Upper lobe of left lung (tissue), 6 donors: ENCODE measurements around the gene LIPC. TPM values are rescaled to one million over a fixed set of nuclear protein-coding genes. Genes with fewer than 3 reads are reported as not detected.

Source experiments
- ATAC-seq, 2 donors: fragments of 200-7000 bp; cut with Tn5 transposase; one replicate each; pipeline ENCODE4 v1.9.1; 2022; ENCODE audit warnings: mild to moderate bottlenecking in 2 of 2, moderate library complexity in 2 of 2; ENCODE audit not compliant: low FRiP score in 2 of 2
- DNase-seq, 2 donors: peaks; one replicate each; pipeline ENCODE4 v3.0.0-alpha.2; 2019 to 2020
- H3K27ac ChIP-seq, 4 donors: fragments of 200-600 bp; sonication (generic); one replicate each; pipeline ENCODE4 v1.5.1; 2016 to 2019
- H3K27me3 ChIP-seq, 4 donors: fragments of 200-600 bp; sonication (generic); one replicate each; pipeline ENCODE4 v1.5.1; 2017 to 2019
- H3K36me3 ChIP-seq, 4 donors: fragments of 200-600 bp; sonication (generic); one replicate each; pipeline ENCODE4 v1.5.1; 2016 to 2019
- H3K4me1 ChIP-seq, 4 donors: fragments of 200-600 bp; sonication (generic); one replicate each; pipeline ENCODE4 v1.5.1; 2018 to 2019
- H3K4me3 ChIP-seq, 4 donors: fragments of 200-600 bp; sonication (generic); one replicate each; pipeline ENCODE4 v1.5.1; 2017 to 2019; ENCODE audit warnings: mild to moderate bottlenecking in 2 of 4, moderate library complexity in 1 of 4
- H3K9me3 ChIP-seq, 4 donors: fragments of 200-600 bp; sonication (generic); one replicate each; pipeline ENCODE4 v1.5.1; 2018 to 2019
- CTCF ChIP-seq, 6 experiments: fragments of 450-650 bp in 4 of 6; fragments of 200-600 bp in 2 of 6; sonication (generic) in 2 of 6; IDR thresholded peaks; one replicate each; pipeline ENCODE4 v1.5.1; 2016 to 2019; ENCODE audit warnings: antibody characterized with exemption in 6 of 6
- EP300 ChIP-seq, 4 donors: sonication (generic); formaldehyde crosslinking; IDR thresholded peaks; one replicate each; pipeline ENCODE4 v1.5.1; 2017; ENCODE audit warnings: antibody characterized with exemption in 4 of 4, control low read depth in 2 of 4
- POLR2A ChIP-seq, 4 donors: fragments of 450-650 bp; IDR thresholded peaks; one replicate each; pipeline ENCODE4 v1.5.1; 2016 to 2017; ENCODE audit warnings: antibody characterized with exemption in 4 of 4, mild to moderate bottlenecking in 2 of 4
- POLR2AphosphoS5 ChIP-seq, 2 donors: sonication (generic); formaldehyde crosslinking; IDR thresholded peaks; one replicate each; pipeline ENCODE4 v1.5.1; 2017; ENCODE audit warnings: antibody characterized with exemption in 2 of 2
- WGBS, 2 donors: methylation state at CpG; one replicate each; pipeline ENCODE4 v1.1.5; 2017 to 2018; 5-methylcytosine and 5-hydroxymethylcytosine counted together
- total RNA-seq, 6 donors: library from RNA; depleted of rRNA in 4 of 6; stranded (reverse); fragments of >200 nt in 4 of 6; gene quantifications; one replicate each; pipeline versions ENCODE4 v1.1.0 to v1.2.1, GENCODE V29; 2016 to 2021
- donor health status: DM: no; HTN: no; CAD: no; lungs with moderate emphysema.
- donor health status: DM: no; HTN: yes; CAD: no; lungs with severe emphysema.

The LIPC gene
- total RNA-seq, 6 donors from 2014 or later, result 0.40 to 0.89 (median 0.75) TPM; not detected in 2

DNA sequence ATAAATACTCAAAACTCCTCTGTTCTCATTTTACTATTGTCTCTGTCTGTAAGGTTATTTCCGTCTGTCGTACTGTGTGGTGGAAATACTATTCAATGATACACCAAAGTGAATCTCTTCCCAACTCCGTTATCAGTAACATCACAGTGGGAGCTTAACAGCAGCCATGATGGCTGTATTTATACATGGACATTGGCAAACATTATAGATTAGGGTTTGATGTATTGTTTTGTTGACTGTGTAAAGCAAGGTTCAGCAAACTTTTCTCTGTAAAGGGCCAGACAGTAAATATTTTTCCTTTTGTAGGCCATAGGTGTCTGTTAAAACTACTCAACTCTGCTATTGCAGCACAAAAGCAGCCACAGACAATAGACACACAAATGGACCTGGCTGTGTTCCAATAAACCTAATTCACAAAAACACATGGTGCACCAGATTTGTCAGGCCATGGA is 23.2 kb downstream of the LIPC start:
- Histone ChIP-seq H3K36me3 (no peaks in the 10 kb centered on the region), H3K9me3 (no peaks in the 10 kb centered on the region), H3K27ac (no peak overlapping the region), H3K4me3 (no peak overlapping the region), H3K4me1 (peaks cover 10 to 20% (median 15%) of the 10 kb centered on the region in 4 donors), H3K27me3 (no peaks in the 10 kb centered on the region)
- no peak for TF ChIP-seq CTCF (IDR thresholded peaks at IDR 0.05)
- TF ChIP-seq EP300 (IDR thresholded peaks at IDR 0.05), result no peak
- no peak for TF ChIP-seq POLR2A (IDR thresholded peaks at IDR 0.05)
- TF ChIP-seq POLR2AphosphoS5 (IDR thresholded peaks at IDR 0.05), result no peak
- DNase-seq, result no peak
- 87 to 97% methylated on average over 3 of the region's 3 CpGs for WGBS, 2 donors
- no peak for ATAC-seq

- no peak for TF ChIP-seq POLR2A (IDR thresholded peaks at IDR 0.05)
- Histone ChIP-seq H3K4me3 (no peak overlapping the region), H3K9me3 (no peaks in the 10 kb centered on the region), H3K4me1 (peaks cover 14 to 24% (median 18%) of the 10 kb centered on the region in 4 donors), H3K27me3 (no peaks in the 10 kb centered on the region), H3K36me3 (no peaks in the 10 kb centered on the region), H3K27ac (peak overlapping the region in 2 of 4 donors; percentile 43 to 53)
- 50 to 53% methylated on average over 7 of the region's 7 CpGs for WGBS, 2 donors
- DNase-seq (no peak), ATAC-seq (no peak)
These were observed 25.7 kb downstream of the LIPC start for GRCh38 chr15:58457466-58457965.

GRCh38 chr15:58458076-58458475 is 26.3 kb downstream of the LIPC start:
- no peak overlapping the region for H3K4me3 ChIP-seq
- TF ChIP-seq POLR2A (IDR thresholded peaks at IDR 0.05), result no peak
- TF ChIP-seq CTCF (IDR thresholded peaks at IDR 0.05), result no peak
- TF ChIP-seq EP300 (IDR thresholded peaks at IDR 0.05), result no peak
- TF ChIP-seq POLR2AphosphoS5 (IDR thresholded peaks at IDR 0.05), result no peak
- 43 to 44% methylated on average over 3 of the region's 3 CpGs for WGBS, 2 donors
- H3K9me3 ChIP-seq, result no peaks in the 10 kb centered on the region
- peaks cover 14 to 24% (median 19%) of the 10 kb centered on the region in 4 donors for H3K4me1 ChIP-seq
- no peaks in the 10 kb centered on the region for H3K36me3 ChIP-seq
- H3K27ac ChIP-seq, result peak overlapping the region in 2 of 4 donors; percentile 10 to 53
- H3K27me3 ChIP-seq, result no peaks in the 10 kb centered on the region
- DNase-seq, result no peak
- ATAC-seq, result no peak

- H3K27ac ChIP-seq, result peak overlapping the region in 3 of 4 donors; percentile 10 to 53 (median 28)
- H3K4me3 ChIP-seq, result no peak overlapping the region
- H3K27me3 ChIP-seq, result no peaks in the 10 kb centered on the region
- ATAC-seq (no peak), DNase-seq (no peak)
- peaks cover 14 to 24% (median 19%) of the 10 kb centered on the region in 4 donors for H3K4me1 ChIP-seq
- TF ChIP-seq EP300 (IDR thresholded peaks at IDR 0.05), result no peak
- no peak for TF ChIP-seq CTCF (IDR thresholded peaks at IDR 0.05)
- no peak for TF ChIP-seq POLR2A (IDR thresholded peaks at IDR 0.05)
- TF ChIP-seq POLR2AphosphoS5 (IDR thresholded peaks at IDR 0.05), result peak in 1 of 2 donors; percentile 20
- no peaks in the 10 kb centered on the region for H3K9me3 ChIP-seq
- WGBS, 2 donors, result 23 to 46% methylated on average over 2 of the region's 2 CpGs
- no peaks in the 10 kb centered on the region for H3K36me3 ChIP-seq
These were observed 27.3 kb downstream of the LIPC start for GRCh38 chr15:58459045-58459444.

DNA sequence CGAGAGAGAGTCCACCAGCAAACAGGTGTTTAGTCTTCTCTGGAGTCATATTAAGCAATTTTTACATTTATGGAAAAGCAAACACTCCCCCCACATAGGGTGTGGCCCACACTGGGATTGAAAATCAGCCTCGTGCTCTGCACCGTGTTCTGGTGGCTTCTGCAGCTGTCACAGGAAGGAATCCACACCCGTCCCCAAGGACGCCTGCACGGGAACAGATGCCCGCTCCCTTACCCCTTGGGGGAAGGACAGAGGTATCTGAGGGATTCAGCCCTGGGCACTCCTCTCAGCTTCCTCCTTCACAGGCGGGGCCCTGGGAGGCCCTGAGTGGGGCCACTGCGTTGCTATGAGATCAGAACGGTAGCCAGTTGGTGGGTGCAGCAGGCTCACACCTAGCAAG is 27.8 kb downstream of the LIPC start:
- DNase-seq, result peak in 1 of 2 donors; percentile 38
- peak; percentile 39 to 79 for ATAC-seq
- peak in 1 of 4 donors; percentile 64 for TF ChIP-seq EP300 (IDR thresholded peaks at IDR 0.05)
- TF ChIP-seq CTCF (IDR thresholded peaks at IDR 0.05), result no peak
- TF ChIP-seq POLR2AphosphoS5 (IDR thresholded peaks at IDR 0.05), result peak in 1 of 2 donors; percentile 48
- H3K4me3 ChIP-seq, result no peak overlapping the region
- peaks cover 14 to 24% (median 19%) of the 10 kb centered on the region in 4 donors for H3K4me1 ChIP-seq
- H3K9me3 ChIP-seq, result no peaks in the 10 kb centered on the region
- 46 to 50% methylated on average over 9 to 10 of the region's 10 CpGs for WGBS, 2 donors
- H3K36me3 ChIP-seq, result no peaks in the 10 kb centered on the region
- peak overlapping the region; percentile 3 to 53 (median 22) for H3K27ac ChIP-seq
- no peaks in the 10 kb centered on the region for H3K27me3 ChIP-seq
